NCI-H128 (cell line): ENCODE data around the gene SLC41A3.
"Not testable (repeated sequence)": the region's sequence is repeated elsewhere in the genome, so short reads cannot be mapped to it uniquely, and the experiment has no call there.

ENCODE experiments used
- DNase-seq: peaks from one replicate; lab custom pipeline; 2025; ENCODE audit not compliant: unreplicated experiment; lab: John Stamatoyannopoulos, UW

The SLC41A3 gene

DNA sequence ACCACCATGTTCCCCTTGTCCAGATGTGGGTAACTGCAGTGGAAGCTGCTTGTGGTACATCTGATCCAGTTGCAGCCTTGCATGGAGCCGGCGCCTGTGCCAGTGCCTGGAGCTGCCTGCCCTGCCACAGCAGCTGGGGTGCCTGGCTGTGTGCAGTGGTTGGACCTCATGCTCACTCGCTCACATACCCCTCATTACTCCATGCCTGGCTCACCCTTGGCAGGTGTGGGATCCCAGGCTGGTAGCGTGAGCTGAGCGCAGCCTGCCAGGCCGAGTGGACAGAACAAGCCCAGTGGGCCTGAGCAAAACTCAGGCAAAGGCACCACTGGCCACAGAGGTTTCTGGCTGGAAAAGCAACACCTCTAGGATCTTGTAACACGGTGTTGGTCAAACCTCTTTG lies 79.2 kb downstream of the SLC41A3 start:
- no peak for DNase-seq

DNA sequence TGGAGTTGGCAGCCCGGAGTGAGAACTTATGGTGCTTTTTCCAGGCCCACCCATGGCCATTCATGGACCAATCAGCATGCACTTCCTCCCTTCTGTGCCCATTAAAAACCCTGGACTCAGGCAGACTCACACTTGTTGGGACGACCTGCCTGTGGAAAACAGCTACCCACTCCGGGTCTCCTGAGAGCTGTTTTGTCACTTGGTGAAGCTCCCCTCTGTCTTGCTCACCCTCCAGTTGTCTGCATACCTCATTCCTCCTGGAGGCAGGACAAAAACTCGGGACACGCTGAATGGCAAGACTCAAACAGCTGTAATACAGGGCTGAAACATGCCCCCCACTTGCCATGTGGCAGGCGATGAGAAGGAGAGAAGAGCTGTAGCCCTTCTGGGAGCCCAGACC lies 79.7 kb downstream of the SLC41A3 start:
- no peak for DNase-seq

DNA sequence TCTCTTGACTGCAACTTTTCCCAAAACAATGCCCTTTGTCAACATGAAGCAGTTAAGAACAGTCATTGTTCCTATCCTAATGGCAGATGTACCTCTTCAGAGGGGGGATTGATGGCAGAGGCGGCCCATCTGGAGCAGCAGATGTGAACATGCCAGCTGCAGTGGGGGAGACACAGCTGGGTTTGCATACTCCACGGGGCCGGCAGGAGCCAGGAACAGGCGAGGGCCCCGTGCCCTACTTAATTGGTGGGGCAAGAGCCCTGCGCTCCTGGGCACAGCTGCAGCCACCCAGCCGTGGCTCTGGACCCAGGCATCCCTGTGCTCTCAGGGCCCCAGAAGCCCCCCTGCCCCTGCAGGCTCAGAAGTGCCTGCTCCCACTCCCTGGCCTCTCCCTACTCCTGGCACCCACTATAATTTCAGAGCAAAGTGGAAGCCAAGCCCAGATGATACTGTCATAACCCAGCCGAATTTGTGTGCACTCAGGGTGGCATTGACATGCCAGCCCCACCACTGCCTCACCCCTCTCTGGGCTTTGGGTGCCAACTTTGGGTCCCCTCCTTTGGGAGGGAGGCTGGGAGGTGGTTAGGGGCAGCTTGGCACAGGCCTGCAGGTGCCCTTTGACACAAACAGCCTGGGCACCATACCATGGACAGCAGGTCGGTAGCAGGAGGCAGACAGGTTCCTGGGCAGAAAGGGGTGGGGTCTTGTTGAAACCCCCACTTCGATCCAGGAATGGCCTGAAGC lies 80.3 kb downstream of the SLC41A3 start:
- no peak for DNase-seq

DNA sequence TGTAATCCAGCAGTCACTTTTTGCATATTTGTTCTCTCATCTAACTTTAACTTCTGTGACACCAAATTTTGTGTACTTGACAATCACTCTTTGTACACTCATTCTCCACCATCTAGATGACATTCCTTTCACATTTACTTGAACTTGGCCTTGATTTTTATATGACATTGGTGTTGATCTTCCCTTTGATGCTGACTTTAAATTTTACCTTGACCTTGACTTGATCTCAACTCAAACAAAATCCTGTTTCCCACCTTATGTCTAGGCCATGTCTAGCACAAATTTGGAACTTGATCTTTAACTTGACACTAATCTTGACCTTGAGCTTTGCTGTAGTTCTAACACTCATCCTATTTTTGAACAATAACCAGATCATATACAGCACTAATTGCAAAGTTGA lies 81.7 kb downstream of the SLC41A3 start:
- no peak for DNase-seq

DNA sequence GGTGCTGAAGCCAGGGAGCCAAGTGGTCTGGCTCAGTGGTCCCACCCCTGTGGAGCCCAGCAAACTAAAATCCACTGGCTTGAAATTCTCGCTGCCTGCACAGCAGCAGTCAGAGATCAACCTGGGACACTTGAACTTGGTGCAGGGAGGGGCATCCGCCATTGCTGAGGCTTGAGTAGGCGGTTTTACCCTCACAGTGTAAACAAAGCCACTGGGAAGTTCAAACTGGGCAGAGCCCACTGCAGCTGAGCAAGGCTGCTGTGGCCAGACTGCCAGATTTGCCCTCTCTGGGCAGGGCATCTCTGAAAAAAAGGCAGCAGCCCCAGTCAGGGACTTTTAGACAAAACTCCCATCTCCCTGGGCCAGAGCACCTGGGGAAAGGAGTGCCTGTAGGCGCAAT lies 87.2 kb downstream of the SLC41A3 start:
- DNase-seq: not testable (repeated sequence)

DNA sequence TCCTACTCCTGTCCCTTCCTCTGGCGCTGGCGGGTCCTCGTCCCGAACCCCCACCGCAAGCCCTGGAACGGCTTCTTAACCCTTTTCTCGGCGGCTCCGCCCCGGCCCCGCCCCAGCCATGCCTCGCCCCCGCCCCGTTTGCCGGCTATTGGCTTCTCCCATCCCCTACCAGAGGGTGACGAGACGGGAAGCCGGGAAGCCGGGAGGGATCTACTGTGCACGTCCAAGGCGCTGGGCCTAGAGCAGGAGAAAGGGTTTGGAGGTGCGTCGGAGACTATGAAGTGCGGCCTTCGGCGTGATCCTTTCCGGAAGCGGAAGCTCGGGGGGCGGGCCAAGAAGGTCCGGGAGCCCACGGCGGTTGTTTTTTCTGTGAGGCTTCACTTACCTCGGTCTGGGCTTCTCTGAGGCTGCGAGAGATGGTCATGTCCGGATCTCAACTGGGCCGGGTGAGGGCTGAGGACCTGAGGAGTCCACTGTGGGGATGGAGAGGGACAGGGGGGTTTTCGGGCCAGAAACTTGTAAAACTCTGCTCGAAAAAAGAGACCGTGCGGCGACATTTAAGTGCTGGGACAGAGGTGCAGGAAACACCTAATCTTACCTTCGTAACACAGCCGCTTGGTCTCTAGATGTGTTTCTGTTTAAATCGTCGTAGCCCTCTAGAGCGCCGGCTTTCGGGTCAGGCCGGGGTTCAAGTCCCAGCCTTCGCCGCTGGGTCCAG lies 93.5 kb downstream of the SLC41A3 start:
- peak; percentile 33 for DNase-seq

DNA sequence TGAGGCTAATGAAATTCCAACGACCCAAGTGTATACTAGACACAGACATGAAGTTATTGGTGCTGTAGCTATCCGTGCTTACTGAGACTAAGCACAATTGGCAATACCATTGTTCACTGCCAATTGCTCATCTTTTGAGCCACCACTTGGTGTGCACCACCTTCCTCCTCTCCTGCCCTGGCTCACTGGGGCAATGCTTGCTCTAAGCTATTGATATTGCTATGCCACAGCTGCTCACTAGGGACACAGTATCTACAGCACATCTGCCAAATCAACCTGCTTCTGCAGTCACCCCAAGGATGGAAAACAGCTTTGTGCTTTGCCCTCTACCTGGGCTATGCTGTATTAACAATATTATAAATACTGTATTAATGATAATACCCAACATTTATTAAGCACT lies 99.0 kb downstream of the SLC41A3 start:
- DNase-seq: not testable (repeated sequence)

DNA sequence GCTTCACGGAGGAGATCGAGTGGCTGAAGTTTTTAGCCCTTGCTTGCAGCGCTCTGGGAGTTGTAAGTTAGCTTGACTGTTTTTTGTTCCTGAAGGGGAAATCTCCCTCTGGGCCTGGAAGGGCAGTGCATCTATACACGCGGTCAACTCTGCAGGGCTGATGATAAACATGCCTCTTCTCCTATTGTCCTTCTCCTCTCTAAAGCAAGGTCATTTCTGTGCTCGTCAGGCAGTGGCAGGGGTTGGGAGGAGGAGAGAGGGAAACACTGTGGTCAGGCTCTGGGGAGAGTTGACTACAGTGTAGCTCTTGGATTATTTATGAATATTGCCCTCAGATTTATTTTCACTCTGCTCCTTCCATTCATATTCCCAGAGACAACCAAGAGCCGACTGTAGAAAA lies 106.8 kb downstream of the SLC41A3 start:
- not testable (repeated sequence) for DNase-seq

DNA sequence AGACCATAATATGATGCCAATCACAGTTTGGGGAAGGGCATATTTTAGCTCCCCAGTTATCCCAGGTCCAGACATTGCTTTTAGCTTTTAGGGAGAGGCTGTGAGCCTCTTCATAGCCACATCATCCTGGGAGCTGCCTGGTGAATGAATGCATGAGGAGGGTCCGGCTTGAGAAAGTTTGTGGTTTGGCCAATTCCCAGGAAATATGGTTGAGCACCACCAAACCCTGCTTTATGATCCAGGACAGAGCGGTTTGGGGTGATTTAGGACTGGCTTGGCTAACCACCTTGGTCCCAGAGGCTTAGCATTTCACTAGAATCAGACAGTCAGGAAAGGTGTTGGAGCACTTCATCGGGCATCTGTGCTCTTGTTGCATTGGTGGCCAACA lies 107.9 kb downstream of the SLC41A3 start:
- not testable (repeated sequence) for DNase-seq

DNA sequence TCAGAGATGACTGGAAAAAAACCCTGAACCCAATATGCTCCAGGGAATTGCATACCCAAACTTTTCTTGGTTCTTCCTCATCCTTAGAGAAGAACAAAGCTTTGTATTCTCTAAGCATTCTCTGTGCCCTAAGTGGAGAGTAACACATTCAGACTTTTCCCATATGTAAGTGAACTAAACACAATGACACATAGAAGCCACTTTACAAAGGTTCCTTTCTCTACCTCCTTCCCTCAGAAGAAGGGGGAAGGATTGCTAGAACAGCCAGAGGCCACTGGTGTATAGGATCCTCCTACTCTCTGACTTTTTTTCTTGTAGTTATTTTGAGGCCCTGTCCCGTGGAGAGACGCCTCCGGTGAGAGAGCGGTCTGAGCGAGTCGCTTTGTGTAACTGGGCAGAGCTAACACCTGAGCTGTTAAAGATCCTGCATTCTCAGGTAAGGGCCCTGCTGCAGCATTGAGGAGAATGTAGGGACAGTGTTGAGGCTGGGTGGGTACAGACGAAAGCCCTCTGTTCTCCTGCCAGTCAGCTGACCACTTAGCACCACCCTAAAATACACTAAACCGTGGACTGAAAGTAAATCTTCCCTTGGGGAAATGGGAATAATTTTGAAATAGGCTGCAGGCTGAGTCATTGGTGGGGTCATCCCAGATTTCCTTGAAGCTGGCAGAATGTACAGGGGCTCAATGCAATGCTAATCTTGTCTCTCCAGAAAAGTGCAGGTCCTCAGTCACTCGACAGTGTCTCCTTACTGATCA lies 108.5 kb downstream of the SLC41A3 start:
- DNase-seq: not testable (repeated sequence)

DNA sequence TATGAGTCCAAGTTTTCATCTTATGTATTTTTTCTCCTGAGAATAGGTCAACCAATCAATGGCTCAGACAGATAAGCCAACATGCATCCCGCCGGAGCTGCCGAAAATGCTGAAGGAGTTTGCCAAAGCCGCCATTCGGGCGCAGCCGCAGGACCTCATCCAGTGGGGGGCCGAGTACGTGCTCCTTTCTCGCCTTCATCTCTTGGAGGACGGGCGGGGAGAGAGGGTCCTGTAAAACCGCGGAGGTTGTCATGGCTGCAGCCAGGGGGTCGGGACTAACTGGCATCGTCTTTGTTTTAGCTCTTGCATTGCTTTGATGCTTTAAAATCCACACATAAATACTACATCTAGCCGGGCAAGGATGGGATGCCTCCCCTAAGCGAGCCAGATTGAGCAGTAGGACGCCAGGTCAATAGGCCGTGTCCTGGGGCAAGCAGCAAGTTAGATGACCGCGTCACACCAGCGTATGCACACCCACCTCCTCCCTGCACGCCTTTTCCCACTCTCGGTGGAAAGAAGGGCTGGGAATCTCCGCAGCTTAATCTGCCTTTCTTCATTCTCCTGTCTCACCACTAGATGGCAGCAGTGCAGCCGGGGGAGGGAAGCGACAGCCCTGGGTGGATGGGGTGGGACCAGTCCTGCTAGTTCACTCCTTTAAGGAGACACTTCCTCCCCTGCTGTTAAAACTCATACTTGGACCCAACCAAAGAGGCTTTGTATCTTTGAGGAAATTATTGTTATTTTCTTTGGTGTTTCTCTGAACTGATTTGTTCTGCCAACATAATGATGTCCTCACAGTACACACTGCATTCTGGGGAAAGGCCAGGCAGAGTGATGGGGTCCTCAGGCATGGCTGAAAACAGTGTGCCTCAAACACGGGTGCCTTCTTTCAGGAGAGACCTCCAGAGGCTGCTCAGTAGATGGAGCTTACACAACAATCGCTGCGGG lies 111.7 kb downstream of the SLC41A3 start:
- peak; percentile 50 for DNase-seq

DNA sequence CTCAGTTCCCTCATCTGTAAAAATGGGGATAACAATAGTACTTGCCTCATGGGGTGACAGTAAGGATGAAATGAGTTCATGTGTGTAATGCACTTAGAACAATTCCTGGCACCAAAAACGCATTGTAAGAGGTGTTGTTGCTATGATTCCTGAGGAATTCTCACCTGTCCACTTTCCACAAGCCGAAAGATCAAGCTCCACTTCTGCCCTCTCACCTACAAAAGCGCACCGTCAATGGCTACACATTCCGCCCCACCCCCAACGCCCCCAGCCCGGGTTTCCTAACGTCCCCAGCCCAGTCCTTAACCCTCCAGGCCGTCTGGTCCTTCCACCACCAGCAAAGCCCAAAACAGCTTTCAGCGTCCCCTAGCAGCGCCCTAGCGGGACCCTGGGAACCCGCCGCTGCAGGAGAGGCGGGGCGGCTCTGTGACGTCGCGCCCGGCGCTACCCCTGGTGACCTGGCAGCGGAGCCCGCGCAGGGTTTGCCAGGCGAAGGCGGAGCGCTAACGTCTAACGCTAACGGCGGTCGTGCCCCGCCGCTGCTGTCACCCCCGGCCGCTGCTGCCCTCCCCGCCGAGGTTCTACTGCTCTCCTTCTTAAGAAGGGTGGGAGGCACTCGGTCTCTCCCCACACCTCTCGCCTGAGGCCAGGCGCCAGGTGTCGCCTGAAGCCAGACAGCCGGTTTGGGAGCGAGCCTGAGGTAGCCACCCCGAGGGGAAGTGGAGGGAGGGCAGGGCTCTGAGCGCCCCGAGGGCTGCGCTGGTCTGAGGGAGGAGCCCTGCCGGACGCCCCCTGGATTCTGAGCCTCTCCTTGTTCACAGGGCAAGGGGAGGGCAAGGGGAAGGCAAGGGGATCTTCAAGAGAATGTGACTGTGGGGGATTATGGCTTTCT lies 115.0 kb downstream of the SLC41A3 start, which contains the start of gene ROPN1B:
ROPN1B (plus strand) TSS at position 478 of the 892 bp plus-strand sequence. CDS start 2,877 bp downstream, outside the sequence.
- DNase-seq: not testable (repeated sequence)

DNA sequence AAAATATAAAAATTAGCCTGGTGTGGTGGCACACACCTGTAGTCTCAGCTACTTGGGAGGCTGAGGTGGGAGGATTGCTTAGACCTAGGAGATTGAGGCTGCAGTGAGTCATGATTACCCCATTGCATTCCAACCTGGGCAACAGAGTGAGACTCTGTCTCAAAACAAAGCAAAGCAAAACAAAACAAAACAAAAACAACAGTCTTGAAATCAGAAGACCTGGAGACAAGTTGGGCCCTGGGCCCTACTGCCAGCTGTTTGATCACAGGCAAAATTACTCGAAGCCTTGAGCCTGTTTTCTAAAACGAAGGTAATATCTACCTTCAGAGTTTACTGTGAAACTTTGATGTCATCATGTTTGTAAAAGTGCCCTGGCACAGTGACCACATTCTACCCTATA lies 115.8 kb downstream of the SLC41A3 start:
- not testable (repeated sequence) for DNase-seq

DNA sequence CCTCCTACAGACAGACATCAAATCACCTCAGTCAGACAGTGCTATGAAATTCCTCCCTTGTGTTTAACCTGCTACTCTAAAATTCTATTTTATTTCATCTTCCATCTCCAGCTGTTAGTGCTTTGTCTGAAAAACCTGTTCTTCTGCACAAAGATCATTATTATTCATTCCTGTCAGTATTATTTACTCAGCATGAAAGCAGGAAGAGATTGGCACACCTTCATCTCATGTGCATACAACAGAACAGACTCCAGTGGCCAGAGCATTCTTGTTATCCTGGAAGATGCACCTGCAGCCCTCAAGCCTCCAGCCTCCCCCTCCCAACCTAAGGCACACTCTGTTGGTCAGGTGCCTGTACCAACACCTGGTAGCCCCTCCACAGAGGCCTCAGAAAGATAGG lies 116.8 kb downstream of the SLC41A3 start:
- no peak for DNase-seq

DNA sequence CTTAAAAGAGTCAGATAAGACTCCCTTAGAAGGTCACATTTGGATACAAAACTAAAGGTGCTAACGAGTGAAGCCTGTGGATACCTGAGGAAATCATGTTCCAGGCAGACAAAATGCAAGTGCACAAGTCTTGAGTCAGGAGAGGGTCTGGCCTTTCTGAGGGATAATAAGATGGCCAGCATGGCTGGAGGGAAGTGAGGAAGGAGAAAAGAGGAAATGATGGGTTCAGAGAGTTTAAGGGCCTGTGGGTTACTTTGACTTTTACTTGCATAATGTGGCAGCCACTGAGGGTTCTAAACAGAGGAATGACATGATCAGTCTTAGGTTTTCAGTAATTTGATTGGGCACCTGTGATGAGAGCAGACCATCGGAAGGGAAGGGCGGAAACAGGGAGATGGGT lies 118.4 kb downstream of the SLC41A3 start:
- DNase-seq: no peak

DNA sequence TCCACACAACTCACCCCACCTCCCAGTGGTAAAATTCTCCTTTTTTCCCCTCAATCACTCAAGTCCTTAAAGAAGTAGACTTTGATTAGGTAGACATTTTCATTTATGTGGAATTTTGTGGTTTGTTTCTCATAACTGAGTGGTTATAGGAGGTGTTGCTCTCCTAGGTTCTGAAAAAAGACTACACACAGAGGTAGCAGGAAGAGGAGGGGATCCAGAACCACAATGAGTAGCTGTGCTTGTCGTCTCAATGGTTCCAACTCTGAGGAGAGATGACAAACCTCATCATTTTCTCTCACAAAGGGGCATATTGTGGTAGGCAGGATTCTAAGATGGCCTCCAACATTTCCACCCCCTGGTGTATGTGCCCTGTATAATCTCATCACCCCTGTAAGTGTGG lies 120.1 kb downstream of the SLC41A3 start:
- DNase-seq: not testable (repeated sequence)

DNA sequence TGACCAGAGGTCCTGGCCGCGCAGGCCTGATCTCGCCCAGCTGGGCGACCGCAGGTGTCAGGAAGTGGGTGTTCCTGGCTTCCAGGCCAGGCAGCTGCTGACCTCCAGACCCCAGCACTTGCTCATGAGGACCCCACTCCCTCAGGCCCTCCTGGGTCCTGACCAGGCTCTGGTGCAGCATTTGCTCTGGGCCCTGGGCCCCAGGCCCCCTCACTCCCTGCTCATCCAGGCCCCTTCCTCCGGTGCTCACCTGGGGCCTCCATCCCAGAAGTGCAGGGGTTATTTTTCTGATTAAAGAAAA lies 122.7 kb downstream of the SLC41A3 start:
- DNase-seq: no peak

DNA sequence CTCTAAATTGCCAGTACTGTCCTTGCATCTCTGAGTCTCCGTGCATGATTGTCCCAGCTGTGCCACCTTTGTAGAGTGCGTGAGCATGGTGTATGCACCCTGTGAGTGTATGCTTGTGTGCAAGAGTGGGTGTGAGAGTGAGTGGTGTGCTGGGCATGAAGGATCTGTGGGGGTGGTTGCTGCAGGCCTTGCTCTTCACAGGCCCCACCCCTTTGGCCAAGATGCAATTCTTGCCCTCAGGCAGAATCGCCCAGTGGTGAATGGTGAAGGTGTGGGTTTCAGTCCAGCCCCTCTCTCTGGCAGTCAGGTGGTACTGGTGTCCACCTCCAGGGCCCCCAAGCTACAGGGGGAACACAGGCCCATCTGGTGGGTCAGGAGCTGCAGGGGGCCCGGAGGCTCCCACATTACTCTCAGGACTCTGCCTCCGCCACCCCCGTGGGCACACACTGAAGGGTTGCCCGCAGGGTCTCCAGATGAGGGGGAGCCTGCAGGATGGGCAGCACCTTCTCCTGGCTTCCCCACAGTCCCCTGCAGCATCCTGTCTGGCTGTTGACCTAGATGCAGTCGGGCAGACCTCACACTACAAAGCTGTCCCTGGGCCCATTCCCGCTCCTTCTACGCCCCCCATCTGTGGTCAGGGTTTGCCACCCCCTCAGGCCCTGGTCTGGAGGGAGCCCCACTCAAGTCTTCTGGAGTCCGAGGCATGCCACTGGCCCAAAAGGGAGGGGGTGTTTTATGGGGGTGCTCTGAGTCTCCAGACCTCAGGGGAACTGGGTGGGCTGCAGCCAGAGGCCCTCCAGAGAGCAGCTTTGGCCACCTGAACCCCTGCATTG lies 123.3 kb downstream of the SLC41A3 start:
- DNase-seq: no peak

DNA sequence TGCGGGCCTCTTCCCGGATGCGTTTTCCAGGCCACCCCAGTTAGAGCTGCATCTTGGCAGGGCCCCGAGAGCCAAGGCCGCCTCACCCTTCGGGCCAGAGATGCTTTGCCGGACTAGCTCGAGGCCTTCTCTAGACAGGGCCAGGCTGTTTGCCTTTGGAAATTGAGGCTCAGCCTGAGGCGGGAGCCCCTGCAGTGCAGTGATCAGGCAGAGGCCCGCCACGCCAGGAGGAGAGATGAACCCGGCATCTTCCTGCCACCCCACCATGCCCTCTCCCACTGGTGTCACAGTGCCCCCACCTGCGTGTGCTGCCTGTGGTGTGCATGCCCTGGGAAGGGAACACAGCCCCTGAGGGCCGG lies 123.9 kb downstream of the SLC41A3 start:
- DNase-seq: no peak
